Keratinocyte (primary cell): ENCODE results near the gene PSMB9. TPM values are rescaled to one million over a fixed set of nuclear protein-coding genes. Genes with fewer than 3 reads are reported as not detected.

Source experiments
- DNase-seq: peaks from one replicate; pipeline ENCODE4 v3.0.0-alpha.2; 2011; ENCODE audit warnings: low read depth, missing footprints, low spot score
- FAIRE-seq: peaks from 2 replicates; lab custom pipeline; 2011; peaks lifted over from hg19 to GRCh38; lab: Jason Lieb, UNC
- H2AFZ ChIP-seq: 2 replicates; pipeline ENCODE4 v1.6.0; 2012; ENCODE audit warnings: low read length, control low read depth, inconsistent platforms; ENCODE audit not compliant: control insufficient read depth
- H3K27ac ChIP-seq: 2 replicates; pipeline ENCODE4 v1.5.1; 2011; ENCODE audit warnings: low read length; ENCODE audit not compliant: control insufficient read depth, insufficient read depth
- H3K27me3 ChIP-seq: 3 replicates; pipeline ENCODE4 v1.6.0; 2011; ENCODE audit warnings: low read length; ENCODE audit not compliant: control insufficient read depth, insufficient read depth; ENCODE audit errors: extremely low read depth
- H3K36me3 ChIP-seq, 2 experiments: 2 replicates in 1 of 2; 3 replicates in 1 of 2; pipeline ENCODE4 v1.5.1; 2011; ENCODE audit warnings: low read length in 2 of 2, mild to moderate bottlenecking in 1 of 2; ENCODE audit not compliant: control insufficient read depth in 2 of 2, insufficient read depth in 2 of 2; ENCODE audit errors: extremely low read depth in 1 of 2
- H3K4me1 ChIP-seq: 3 replicates; pipeline ENCODE4 v1.5.1; 2011; ENCODE audit warnings: low read length; ENCODE audit not compliant: control insufficient read depth, insufficient read depth; ENCODE audit errors: extremely low read depth
- H3K4me2 ChIP-seq: 3 replicates; pipeline ENCODE4 v1.6.0; 2011; ENCODE audit warnings: low read depth, low read length; ENCODE audit not compliant: control insufficient read depth, insufficient read depth; ENCODE audit errors: extremely low read depth
- H3K4me3 ChIP-seq, 3 experiments: fragments of 200-600 bp in 1 of 3; sonication (generic) in 1 of 3; 2 replicates in 2 of 3; 3 replicates in 1 of 3; pipeline ENCODE4 v1.5.1; 2011 to 2016; ENCODE audit warnings: low read length in 3 of 3, mild to moderate bottlenecking in 3 of 3, control low read depth in 2 of 3, inconsistent platforms in 1 of 3, low read depth in 1 of 3, mixed read lengths in 1 of 3, mixed run types in 1 of 3, moderate library complexity in 1 of 3; ENCODE audit not compliant: control insufficient read depth in 2 of 3, insufficient read depth in 2 of 3; ENCODE audit errors: extremely low read depth in 1 of 3
- H3K79me2 ChIP-seq: 2 replicates; pipeline ENCODE4 v1.6.0; 2012; ENCODE audit warnings: low read length; ENCODE audit not compliant: control insufficient read depth, insufficient read depth
- H3K9ac ChIP-seq: 3 replicates; pipeline ENCODE4 v1.6.0; 2011; ENCODE audit warnings: low read length; ENCODE audit not compliant: control insufficient read depth, insufficient read depth; ENCODE audit errors: extremely low read depth
- H3K9me1 ChIP-seq: 3 replicates; pipeline ENCODE4 v1.6.0; 2011; ENCODE audit warnings: low read length; ENCODE audit not compliant: control insufficient read depth, insufficient read depth; ENCODE audit errors: extremely low read depth
- H3K9me3 ChIP-seq: 2 replicates; pipeline ENCODE4 v1.5.1; 2012; ENCODE audit warnings: low read depth, low read length; ENCODE audit not compliant: control insufficient read depth
- H4K20me1 ChIP-seq: 3 replicates; pipeline ENCODE4 v1.6.0; 2011; ENCODE audit warnings: low read length; ENCODE audit not compliant: control insufficient read depth, insufficient read depth; ENCODE audit errors: extremely low read depth
- CTCF ChIP-seq, 3 experiments: IDR thresholded peaks in 1 of 3; conservative IDR thresholded peaks in 1 of 3; optimal IDR thresholded peaks in 1 of 3; 2 replicates in 2 of 3; 3 replicates in 1 of 3; pipeline versions ENCODE3 to v1.5.1; 2011; ENCODE audit warnings: low read length in 3 of 3, mild to moderate bottlenecking in 3 of 3, moderate library complexity in 2 of 3, control low read depth in 1 of 3, inconsistent platforms in 1 of 3; ENCODE audit not compliant: insufficient read depth in 2 of 3; ENCODE audit errors: extremely low read depth in 1 of 3
- EZH2 ChIP-seq: IDR thresholded peaks from one replicate; pipeline ENCODE4 v1.6.1; 2012; ENCODE audit warnings: inconsistent platforms, mild to moderate bottlenecking, low read length, moderate library complexity
- dilution Hi-C: fragments of 300-500 bp; cut with MboI; formaldehyde crosslinking; loops from one replicate; pipeline ENCODE4 v1.7.0; 2020; ENCODE audit warnings: low sequenced_read_pairs; ENCODE audit not compliant: extremely low pct_ligation_motif_present
- polyA plus RNA-seq, 5 experiments: library from polyadenylated mRNA; depleted of rRNA in 3 of 5; stranded (reverse) in 3 of 5; stranded (forward) in 1 of 5; unstranded in 1 of 5; fragments of >200 nt; gene quantifications; 1 replicate in 1 of 5; 2 replicates in 3 of 5; 3 replicates in 1 of 5; pipeline versions ENCODE4 v1.2.1 to v1.2.3, GENCODE V29; 2011 to 2012; ENCODE audit warnings: missing spikeins in 2 of 5, low read depth in 1 of 5, low replicate concordance in 1 of 5
- small RNA-seq, 3 experiments: library from RNA; depleted of rRNA; stranded (forward); fragments of <200 nt; gene quantifications; one replicate each; pipeline ENCODE3, GENCODE V24; 2012; ENCODE audit warnings: low read depth in 3 of 3, low replicate concordance in 1 of 3; ENCODE audit not compliant: insufficient read length in 3 of 3

PSMB9 gene
- polyA plus RNA-seq, 1 donor (not counting 4 experiments of a cell fraction or from before 2014, with no cell fraction given), result 25.4 TPM

- Histone ChIP-seq H2AFZ (no peak overlapping the region), H3K9me3 (no peaks in the 10 kb centered on the region), H3K79me2 (no peaks in the 10 kb centered on the region), H3K27me3 (no peaks in the 10 kb centered on the region), H3K4me3 (no peak overlapping the region), H3K9me1 (no peaks in the 10 kb centered on the region), H3K36me3 (no peaks in the 10 kb centered on the region), H3K4me2 (no peak overlapping the region), H4K20me1 (no peaks in the 10 kb centered on the region), H3K9ac (no peak overlapping the region), H3K4me1 (peaks cover 8% of the 10 kb centered on the region), H3K27ac (no peak overlapping the region)
- dilution Hi-C loops, result no loop called here
- no peak for DNase-seq
- no peak for TF ChIP-seq EZH2
- no peak for TF ChIP-seq CTCF (optimal IDR thresholded peaks at IDR 0.05 in 1 of 3, IDR thresholded peaks at IDR 0.05 in 1 of 3, conservative IDR thresholded peaks at IDR 0.05 in 1 of 3; ENCODE audit: extremely low read depth in 1 of 3, insufficient read depth in 2 of 3, low read length in 3 of 3)
- FAIRE-seq, result peak; percentile 72
Measured at GRCh38 chr6:32906539-32906938, 52.5 kb downstream of the PSMB9 start.

- Histone ChIP-seq H3K4me3 (no peak overlapping the region), H3K4me1 (peaks cover 8% of the 10 kb centered on the region), H3K9me3 (no peaks in the 10 kb centered on the region), H3K4me2 (no peak overlapping the region), H4K20me1 (no peaks in the 10 kb centered on the region), H3K27me3 (peaks cover 2% of the 10 kb centered on the region), H3K9ac (no peak overlapping the region), H3K36me3 (no peaks in the 10 kb centered on the region), H3K27ac (no peak overlapping the region), H3K9me1 (no peaks in the 10 kb centered on the region), H2AFZ (no peak overlapping the region), H3K79me2 (no peaks in the 10 kb centered on the region)
- FAIRE-seq, result no peak
- DNase-seq, result no peak
- dilution Hi-C loops, result no loop called here
- TF ChIP-seq EZH2 (no peak), CTCF (optimal IDR thresholded peaks at IDR 0.05 in 1 of 3, IDR thresholded peaks at IDR 0.05 in 1 of 3, conservative IDR thresholded peaks at IDR 0.05 in 1 of 3; ENCODE audit: extremely low read depth in 1 of 3, insufficient read depth in 2 of 3, low read length in 3 of 3) (no peak)
Measured at GRCh38 chr6:32908897-32909296, 54.9 kb downstream of the PSMB9 start.

Small RNA genes within 50 kb of the gene (small RNA-seq; reads per million reads assigned to genes)
- gene HLA-Z, result 0 reads per million in 3 experiments

Other genes starting within 250 kb of the PSMB9 start
- gene HLA-DQA1, start 216.8 kb upstream of the PSMB9 start, polyA plus RNA-seq, result 0.70 TPM in 1 of 3 replicates, not detected in the others
- 37.5 to 78.0 TPM (median 40.5 TPM) in 3 replicates for gene HLA-DQB1, start 187.5 kb upstream of the PSMB9 start, polyA plus RNA-seq
- not detected in 3 replicates for gene HLA-DQA2, start 112.8 kb upstream of the PSMB9 start, polyA plus RNA-seq
- gene HLA-DQB2, start 90.7 kb upstream of the PSMB9 start, polyA plus RNA-seq, result not detected in 3 replicates
- gene HLA-DOB, start 37.2 kb upstream of the PSMB9 start, polyA plus RNA-seq, result 9.2 to 12.7 TPM (median 12.5 TPM) in 3 replicates
- 24.5 to 50.7 TPM (median 32.6 TPM) in 3 replicates for gene TAP2, start 15.5 kb upstream of the PSMB9 start, polyA plus RNA-seq
- 44.4 to 66.7 TPM (median 63.4 TPM) in 3 replicates for gene PSMB8, start 10.1 kb upstream of the PSMB9 start, polyA plus RNA-seq
- 56.1 to 81.7 TPM (median 61.4 TPM) in 3 replicates for gene TAP1, start 488 bp upstream of the PSMB9 start, polyA plus RNA-seq
- gene HLA-DMB, start 86.8 kb downstream of the PSMB9 start, polyA plus RNA-seq, result 0.13 TPM in 1 of 3 replicates, not detected in the others
- gene HLA-DMA, start 98.9 kb downstream of the PSMB9 start, polyA plus RNA-seq, result 1.9 to 4.5 TPM (median 2.6 TPM) in 3 replicates
- gene BRD2, start 114.4 kb downstream of the PSMB9 start, polyA plus RNA-seq, result 82.9 to 171 TPM (median 121 TPM) in 3 replicates
- gene HLA-DOA, start 155.4 kb downstream of the PSMB9 start, polyA plus RNA-seq, result 0.01 TPM in 1 of 3 replicates, not detected in the others
- 0.09 to 0.61 TPM in 2 of 3 replicates, not detected in the other for gene HLA-DPA1, start 219.5 kb downstream of the PSMB9 start, polyA plus RNA-seq
- gene HLA-DPB1, start 221.8 kb downstream of the PSMB9 start, polyA plus RNA-seq, result 0.13 to 0.26 TPM in 2 of 3 replicates, not detected in the other